GM23248 (cell line): Measurements from ENCODE around the gene RSRC1. TPM values are rescaled to one million over a fixed set of nuclear protein-coding genes. Genes with fewer than 3 reads are reported as not detected.

Source experiments
- DNase-seq: peaks from one replicate; pipeline ENCODE4 v3.0.0-alpha.2; 2015
- H2AFZ ChIP-seq: fragments of 200-600 bp; sonication (generic); 2 replicates; pipeline ENCODE4 v1.6.1; 2016; ENCODE audit warnings: antibody characterized with exemption
- H3F3A ChIP-seq: fragments of 200-600 bp; sonication (generic); 2 replicates; pipeline ENCODE4 v1.6.1; 2016; ENCODE audit warnings: mild to moderate bottlenecking, antibody characterized with exemption, mixed run types; ENCODE audit not compliant: insufficient read depth
- H3K27ac ChIP-seq: fragments of 200-600 bp; sonication (generic); 2 replicates; pipeline ENCODE4 v1.5.1; 2016; ENCODE audit warnings: mild to moderate bottlenecking
- H3K27me3 ChIP-seq: fragments of 200-600 bp; sonication (generic); replicated peaks from 2 replicates; pipeline ENCODE4 v1.6.1; 2016; ENCODE audit warnings: mild to moderate bottlenecking; ENCODE audit not compliant: insufficient read depth
- H3K36me3 ChIP-seq: fragments of 200-600 bp; sonication (generic); 2 replicates; pipeline ENCODE4 v1.6.1; 2016; ENCODE audit warnings: low read depth, mild to moderate bottlenecking
- H3K4me1 ChIP-seq: fragments of 200-600 bp; sonication (generic); 2 replicates; pipeline ENCODE4 v1.6.1; 2016; ENCODE audit warnings: mild to moderate bottlenecking; ENCODE audit not compliant: insufficient read depth
- H3K4me2 ChIP-seq: fragments of 200-600 bp; sonication (generic); one replicate; pipeline ENCODE4 v1.6.1; 2016; ENCODE audit warnings: mild to moderate bottlenecking; ENCODE audit not compliant: unreplicated experiment
- H3K4me3 ChIP-seq: fragments of 200-600 bp; sonication (generic); 2 replicates; pipeline ENCODE4 v1.5.1; 2016; ENCODE audit warnings: mild to moderate bottlenecking
- H3K79me2 ChIP-seq: fragments of 200-600 bp; sonication (generic); 2 replicates; pipeline ENCODE4 v1.6.1; 2016; ENCODE audit warnings: mild to moderate bottlenecking; ENCODE audit not compliant: insufficient read depth
- H3K9ac ChIP-seq: fragments of 200-600 bp; sonication (generic); 2 replicates; pipeline ENCODE4 v1.6.1; 2016; ENCODE audit warnings: mild to moderate bottlenecking
- H3K9me2 ChIP-seq: fragments of 200-600 bp; sonication (generic); 2 replicates; pipeline ENCODE4 v1.6.1; 2016; ENCODE audit warnings: mixed run types, mild to moderate bottlenecking, moderate library complexity; ENCODE audit not compliant: insufficient read depth
- H3K9me3 ChIP-seq: fragments of 200-600 bp; sonication (generic); one replicate; pipeline ENCODE4 v1.6.1; 2017; ENCODE audit warnings: low read depth
- H4K20me1 ChIP-seq: fragments of 200-600 bp; sonication (generic); 2 replicates; pipeline ENCODE4 v1.6.0; 2016; ENCODE audit not compliant: insufficient read depth
- EZH2 ChIP-seq: fragments of 200-600 bp; sonication (generic); IDR thresholded peaks from 2 replicates; pipeline ENCODE4 v1.6.1; 2018; ENCODE audit warnings: antibody characterized with exemption, mild to moderate bottlenecking; ENCODE audit not compliant: insufficient read depth, poor library complexity, severe bottlenecking
- EZH2phosphoT487 ChIP-seq: fragments of 200-600 bp; sonication (generic); IDR thresholded peaks from 2 replicates; pipeline ENCODE4 v1.6.1; 2018; ENCODE audit warnings: antibody characterized with exemption, moderate library complexity, mild to moderate bottlenecking, low read depth; ENCODE audit not compliant: insufficient read depth
- WGBS, 2 experiments: methylation state at CpG; one replicate each; pipeline ENCODE4 v1.1.6; 2015 to 2017; ENCODE audit warnings: low lambda C conversion rate in 2 of 2, low coverage in 1 of 2; ENCODE audit errors: missing lambda C conversion rate in 2 of 2; 5-methylcytosine and 5-hydroxymethylcytosine counted together
- in situ Hi-C: fragments of 300-500 bp; cut with MboI; formaldehyde crosslinking; loops from 2 replicates; pipeline ENCODE4 v1.15.0; 2020
- polyA plus RNA-seq: library from polyadenylated mRNA; unstranded; fragments of >200 nt; fragmentation: Nextera tagmentation; extraction: Ambion mirVana; gene quantifications from 2 replicates; pipeline ENCODE4 v1.2.1, GENCODE V29; 2016
- total RNA-seq: library from RNA; depleted of rRNA; stranded (reverse); fragments of >200 nt; shearing (Covaris generic); gene quantifications from 2 replicates; pipeline ENCODE4 v1.2.3, GENCODE V29; 2014

Gene RSRC1
- total and polyA plus RNA-seq, 2 experiments from 2014 or later, result 28.5 to 34.6 TPM

DNA sequence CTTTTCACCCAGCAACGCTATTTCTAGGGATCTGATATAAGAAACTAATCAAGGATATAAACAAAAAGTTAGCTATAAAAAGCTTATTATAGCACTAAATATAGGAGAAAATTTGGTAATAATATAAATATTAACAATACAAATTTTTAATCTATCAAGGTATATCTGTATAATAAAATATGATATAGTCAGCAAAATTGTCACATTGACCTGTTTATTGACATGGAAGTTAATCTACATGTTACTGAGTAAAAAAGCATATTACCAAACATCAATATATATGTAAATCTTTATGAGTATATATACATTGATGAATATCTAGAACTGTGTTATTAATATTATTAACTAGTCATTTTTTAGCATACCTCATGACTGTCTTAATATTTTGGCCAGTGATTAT, 30.3 kb upstream of the RSRC1 start:
- Histone ChIP-seq H3K27me3 (no peaks in the 10 kb centered on the region), H3K36me3 (no peaks in the 10 kb centered on the region), H3K27ac (no peak overlapping the region), H3K9me2 (no peaks in the 10 kb centered on the region), H3K4me2 (no peak overlapping the region), H3K9ac (no peak overlapping the region), H4K20me1 (no peaks in the 10 kb centered on the region), H3K9me3 (no peaks in the 10 kb centered on the region), H3K79me2 (no peaks in the 10 kb centered on the region), H2AFZ (no peak overlapping the region), H3K4me1 (no peaks in the 10 kb centered on the region), H3F3A (no peaks in the 10 kb centered on the region), H3K4me3 (no peak overlapping the region)
- DNase-seq, result no peak
- TF ChIP-seq EZH2phosphoT487 (no peak), EZH2 (no peak)
- in situ Hi-C loops, result no loop called here
- 96% methylated on average over 1 of the region's 1 CpG for WGBS, 2 experiments

DNA sequence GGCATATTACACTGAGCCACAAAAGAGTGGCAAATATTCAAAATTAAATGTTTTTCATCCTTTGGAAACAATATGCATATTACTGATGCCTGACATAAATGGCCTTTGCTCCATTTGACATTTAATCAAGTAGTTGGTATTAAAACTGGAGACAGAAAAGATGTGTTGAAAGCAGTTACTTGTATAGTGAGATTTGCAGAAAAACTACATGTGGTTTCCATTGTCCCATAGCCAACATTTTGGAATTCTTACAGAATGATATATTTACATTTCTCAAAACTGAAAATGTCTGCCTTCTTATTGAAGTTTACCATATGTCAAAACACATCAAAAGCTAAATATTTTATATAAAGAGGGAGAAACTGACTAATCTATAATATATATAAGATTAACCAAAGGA, 25.2 kb upstream of the RSRC1 start:
- in situ Hi-C loops, result no loop called here
- H3K79me2 ChIP-seq, result no peaks in the 10 kb centered on the region
- no peaks in the 10 kb centered on the region for H3K27me3 ChIP-seq
- H3K9me2 ChIP-seq, result no peaks in the 10 kb centered on the region
- no peaks in the 10 kb centered on the region for H3K9me3 ChIP-seq
- H3K9ac ChIP-seq, result no peak overlapping the region
- no peak overlapping the region for H2AFZ ChIP-seq
- no peak overlapping the region for H3K4me2 ChIP-seq
- H3K4me1 ChIP-seq, result no peaks in the 10 kb centered on the region
- no peaks in the 10 kb centered on the region for H3F3A ChIP-seq
- H3K27ac ChIP-seq, result no peak overlapping the region
- TF ChIP-seq EZH2, result no peak
- H4K20me1 ChIP-seq, result no peaks in the 10 kb centered on the region
- H3K4me3 ChIP-seq, result no peak overlapping the region
- no peak for DNase-seq
- no peaks in the 10 kb centered on the region for H3K36me3 ChIP-seq

DNA sequence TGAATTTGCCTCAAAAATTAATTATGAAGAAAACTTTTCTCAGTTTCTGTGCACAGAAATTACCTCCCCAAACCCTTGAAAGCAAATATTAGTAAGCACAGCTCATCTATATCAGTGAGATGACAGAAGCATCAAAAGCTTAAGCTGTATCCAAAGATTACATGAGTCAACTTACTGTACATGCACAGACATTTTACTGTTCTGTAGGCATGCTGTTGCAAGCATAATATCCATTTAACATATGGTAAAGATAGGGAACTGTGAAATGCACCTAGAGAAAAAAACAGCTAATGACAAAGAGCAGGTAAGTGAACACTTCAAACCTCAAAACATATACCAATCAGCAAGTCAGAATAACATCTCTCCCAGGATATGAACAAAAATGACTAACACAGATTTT, 24.5 kb upstream of the RSRC1 start:
- Histone ChIP-seq H3K79me2 (no peaks in the 10 kb centered on the region), H3K4me1 (no peaks in the 10 kb centered on the region), H3K9me2 (no peaks in the 10 kb centered on the region), H3K27ac (no peak overlapping the region), H3F3A (no peaks in the 10 kb centered on the region), H3K9me3 (no peaks in the 10 kb centered on the region), H3K27me3 (no peaks in the 10 kb centered on the region), H3K4me2 (no peak overlapping the region), H3K4me3 (no peak overlapping the region), H2AFZ (no peak overlapping the region), H4K20me1 (no peaks in the 10 kb centered on the region), H3K36me3 (no peaks in the 10 kb centered on the region), H3K9ac (no peak overlapping the region)
- no peak for DNase-seq
- no peak for TF ChIP-seq EZH2
- no peak for TF ChIP-seq EZH2phosphoT487
- in situ Hi-C loops, result no loop called here

DNA sequence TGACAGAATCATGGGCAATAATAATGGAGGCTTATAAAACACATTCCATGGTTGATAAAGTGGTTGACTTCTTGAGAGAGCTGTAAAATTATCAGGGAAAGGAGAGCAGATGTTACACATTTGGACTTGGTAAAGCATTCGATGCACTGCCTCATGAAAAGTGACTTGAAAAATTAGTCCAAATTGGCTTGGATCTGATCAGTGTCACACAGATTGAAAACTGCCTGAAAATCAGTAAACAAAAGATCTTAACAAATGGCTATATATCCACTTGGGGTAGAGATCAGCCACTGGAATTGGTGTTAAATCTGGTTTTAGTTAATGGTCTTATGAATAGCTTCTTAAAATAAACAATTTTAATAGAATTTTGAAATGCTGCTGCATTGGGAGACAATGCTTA, 24.0 kb upstream of the RSRC1 start:
- no peaks in the 10 kb centered on the region for H3K27me3 ChIP-seq
- no peaks in the 10 kb centered on the region for H3K36me3 ChIP-seq
- no peaks in the 10 kb centered on the region for H3K79me2 ChIP-seq
- no peak overlapping the region for H3K27ac ChIP-seq
- H3K4me2 ChIP-seq, result no peak overlapping the region
- no peak overlapping the region for H2AFZ ChIP-seq
- H3K9ac ChIP-seq, result no peak overlapping the region
- H3K4me3 ChIP-seq, result no peak overlapping the region
- no peak for DNase-seq
- no peaks in the 10 kb centered on the region for H3K9me2 ChIP-seq
- 29 to 44% methylated on average over 1 of the region's 1 CpG for WGBS, 2 experiments
- TF ChIP-seq EZH2 (no peak), EZH2phosphoT487 (no peak)
- H3K4me1 ChIP-seq, result no peaks in the 10 kb centered on the region
- H4K20me1 ChIP-seq, result no peaks in the 10 kb centered on the region
- no peaks in the 10 kb centered on the region for H3F3A ChIP-seq
- in situ Hi-C loops, result no loop called here
- H3K9me3 ChIP-seq, result no peaks in the 10 kb centered on the region

DNA sequence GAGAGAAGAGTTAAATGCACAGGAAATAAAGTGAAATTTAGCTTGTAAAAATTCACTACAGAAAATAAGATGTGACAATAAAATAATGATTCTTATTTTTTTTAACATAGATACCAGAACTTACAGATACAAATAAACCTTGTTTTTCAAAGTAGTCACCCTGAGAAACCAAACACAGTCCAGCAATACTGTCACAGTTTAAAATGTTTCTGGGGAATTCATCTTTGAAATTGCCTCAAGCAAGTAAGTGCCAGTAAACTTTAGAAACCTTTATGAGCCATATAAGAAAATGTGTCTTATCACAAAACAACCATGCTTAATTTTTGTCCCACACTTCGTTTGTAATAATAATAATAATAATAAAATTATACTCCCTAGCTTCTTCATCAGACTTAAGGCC, 23.5 kb upstream of the RSRC1 start:
- Histone ChIP-seq H3K4me3 (no peak overlapping the region), H3K27me3 (no peaks in the 10 kb centered on the region), H3K9ac (no peak overlapping the region), H3K79me2 (no peaks in the 10 kb centered on the region), H3F3A (no peaks in the 10 kb centered on the region), H3K27ac (no peak overlapping the region), H3K9me2 (no peaks in the 10 kb centered on the region), H3K4me2 (no peak overlapping the region), H3K4me1 (no peaks in the 10 kb centered on the region), H3K36me3 (no peaks in the 10 kb centered on the region), H3K9me3 (no peaks in the 10 kb centered on the region), H4K20me1 (no peaks in the 10 kb centered on the region), H2AFZ (no peak overlapping the region)
- no peak for TF ChIP-seq EZH2
- no peak for TF ChIP-seq EZH2phosphoT487
- 19 to 44% methylated on average over 1 of the region's 1 CpG for WGBS, 2 experiments
- in situ Hi-C loops, result no loop called here
- no peak for DNase-seq
